ENCODE measurements around the gene CPEB3. TPM values are rescaled to one million over a fixed set of nuclear protein-coding genes. Genes with fewer than 3 reads are reported as not detected.

The CPEB3 gene
- total and polyA plus RNA-seq, 5 donors from 2014 or later: 0.47 to 4.4 (median 0.98) TPM

- Mint-ChIP-seq H3K9me3 (no peaks in the 10 kb centered on the region), H3K27ac (peak overlapping the region; percentile 7 to 89 (median 31)), H3K4me1 (peaks cover 18 to 38% (median 31%) of the 10 kb centered on the region in 4 donors), H3K4me3 (peak overlapping the region; percentile 90 to 96 (median 94)), H3K27me3 (peaks cover 12% of the 10 kb centered on the region), H3K36me3 (no peaks in the 10 kb centered on the region)
- Histone ChIP-seq H3K9me3 (ENCODE audit: control insufficient read depth in 2 of 2, low read length in 2 of 2) (no peaks in the 10 kb centered on the region), H3K27ac (ENCODE audit: insufficient read depth, low read length, poor library complexity, severe bottlenecking) (no peak overlapping the region), H3K36me3 (ENCODE audit: control insufficient read depth, insufficient read depth, low read length) (no peaks in the 10 kb centered on the region), H3K4me1 (ENCODE audit: control insufficient read depth, insufficient read depth, low read length, poor library complexity, severe bottlenecking) (peaks cover 20% of the 10 kb centered on the region), H3K27me3 (ENCODE audit: control insufficient read depth, insufficient read depth, low read length) (no peaks in the 10 kb centered on the region), H3K4me3 (ENCODE audit: low read depth, low read length) (peak overlapping the region; percentile 100)
- peak; percentile 16 to 18 for ATAC-seq (ENCODE audit: low read depth in 2 of 2)
- peak; percentile 5 to 66 (median 33) for DNase-seq
Observed at GRCh38 chr10:92240289-92241157, 50.4 kb downstream of the CPEB3 start.

DNA sequence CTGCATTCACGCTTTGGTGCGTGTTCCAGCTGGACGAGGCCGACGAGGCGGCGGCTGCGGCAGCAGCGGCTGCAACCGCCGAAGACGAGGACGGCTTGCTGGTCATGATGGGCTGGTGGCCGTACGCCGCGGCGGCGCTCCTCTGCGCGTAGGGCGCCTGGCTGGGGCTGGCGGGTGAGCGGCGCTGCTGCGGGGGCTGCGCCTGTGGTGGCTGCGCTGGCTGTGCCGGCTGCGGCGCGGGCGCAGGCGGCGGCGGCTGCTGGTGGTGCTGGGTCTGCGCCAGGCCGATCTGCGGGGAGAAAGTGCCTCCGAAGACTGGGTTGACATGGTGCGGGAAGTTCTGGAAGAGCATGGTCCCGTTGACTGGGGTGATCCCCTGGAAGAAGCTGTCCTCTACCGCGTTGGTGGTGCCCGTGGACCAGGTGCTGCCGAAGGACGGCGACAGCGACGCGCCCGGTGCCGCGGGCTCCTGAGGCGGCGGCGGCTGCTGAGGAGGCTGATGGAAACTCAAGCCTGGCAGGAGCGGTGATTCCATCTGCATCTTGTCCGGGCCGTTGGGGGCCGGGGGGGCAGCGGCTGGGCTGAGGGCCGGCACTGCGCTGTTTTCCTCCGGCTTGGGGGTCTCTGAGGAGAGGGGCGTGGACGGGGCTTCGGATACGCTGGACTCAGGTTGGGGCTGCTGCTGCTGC lies 51.1 kb downstream of the CPEB3 start:
- H3K27me3 Mint-ChIP-seq: peaks cover 12% of the 10 kb centered on the region
- no peaks in the 10 kb centered on the region for H3K9me3 Mint-ChIP-seq
- peaks cover 20% of the 10 kb centered on the region for H3K4me1 ChIP-seq (ENCODE audit: control insufficient read depth, insufficient read depth, low read length, poor library complexity, severe bottlenecking)
- H3K36me3 ChIP-seq (ENCODE audit: control insufficient read depth, insufficient read depth, low read length): no peaks in the 10 kb centered on the region
- peak overlapping the region; percentile 90 to 96 (median 94) for H3K4me3 Mint-ChIP-seq
- H3K27me3 ChIP-seq (ENCODE audit: control insufficient read depth, insufficient read depth, low read length): no peaks in the 10 kb centered on the region
- no peaks in the 10 kb centered on the region for H3K9me3 ChIP-seq (ENCODE audit: control insufficient read depth in 2 of 2, low read length in 2 of 2)
- peak overlapping the region; percentile 100 for H3K4me3 ChIP-seq (ENCODE audit: low read depth, low read length)
- H3K27ac Mint-ChIP-seq: peak overlapping the region in 2 of 3 donors; percentile 31 to 89
- no peak overlapping the region for H3K27ac ChIP-seq (ENCODE audit: insufficient read depth, low read length, poor library complexity, severe bottlenecking)
- peaks cover 2% of the 10 kb centered on the region for H3K36me3 Mint-ChIP-seq
- H3K4me1 Mint-ChIP-seq: peaks cover 18 to 38% (median 32%) of the 10 kb centered on the region in 4 donors
- peak; percentile 2 to 47 (median 43) for DNase-seq
- peak; percentile 63 to 71 for ATAC-seq (ENCODE audit: low read depth in 2 of 2)

- Mint-ChIP-seq H3K4me1 (peaks cover 18 to 38% (median 32%) of the 10 kb centered on the region in 4 donors), H3K9me3 (no peaks in the 10 kb centered on the region)
- ATAC-seq (ENCODE audit: low read depth in 2 of 2): no peak
Observed at GRCh38 chr10:92239151-92239599, 51.7 kb downstream of the CPEB3 start.

GRCh38 chr10:92238586-92239098 lies 52.2 kb downstream of the CPEB3 start:
- DNase-seq (no peak), ATAC-seq (ENCODE audit: low read depth in 2 of 2) (no peak)
- Mint-ChIP-seq H3K9me3 (no peaks in the 10 kb centered on the region), H3K4me3 (peak overlapping the region; percentile 88 to 94 (median 90)), H3K27me3 (peaks cover 12% of the 10 kb centered on the region), H3K36me3 (peaks cover 3% of the 10 kb centered on the region), H3K4me1 (peaks cover 18 to 38% (median 32%) of the 10 kb centered on the region in 4 donors), H3K27ac (peak overlapping the region in 1 of 3 donors; percentile 5)
- Histone ChIP-seq H3K27me3 (ENCODE audit: control insufficient read depth, insufficient read depth, low read length) (no peaks in the 10 kb centered on the region), H3K4me1 (ENCODE audit: control insufficient read depth, insufficient read depth, low read length, poor library complexity, severe bottlenecking) (peaks cover 20% of the 10 kb centered on the region), H3K4me3 (ENCODE audit: low read depth, low read length) (no peak overlapping the region), H3K27ac (ENCODE audit: insufficient read depth, low read length, poor library complexity, severe bottlenecking) (no peak overlapping the region), H3K9me3 (ENCODE audit: control insufficient read depth in 2 of 2, low read length in 2 of 2) (no peaks in the 10 kb centered on the region), H3K36me3 (ENCODE audit: control insufficient read depth, insufficient read depth, low read length) (no peaks in the 10 kb centered on the region)

More at GRCh38 chr10:92239151-92239599, 51.7 kb downstream of the CPEB3 start:
- no peaks in the 10 kb centered on the region for H3K9me3 ChIP-seq (ENCODE audit: control insufficient read depth in 2 of 2, low read length in 2 of 2)
- Mint-ChIP-seq H3K27ac (peak overlapping the region in 2 of 3 donors; percentile 5 to 37), H3K4me3 (peak overlapping the region; percentile 88 to 94 (median 90)), H3K27me3 (peaks cover 12% of the 10 kb centered on the region), H3K36me3 (peaks cover 3% of the 10 kb centered on the region)
- peaks cover 20% of the 10 kb centered on the region for H3K4me1 ChIP-seq (ENCODE audit: control insufficient read depth, insufficient read depth, low read length, poor library complexity, severe bottlenecking)
- no peak overlapping the region for H3K4me3 ChIP-seq (ENCODE audit: low read depth, low read length)
- no peaks in the 10 kb centered on the region for H3K27me3 ChIP-seq (ENCODE audit: control insufficient read depth, insufficient read depth, low read length)
- H3K27ac ChIP-seq (ENCODE audit: insufficient read depth, low read length, poor library complexity, severe bottlenecking): no peak overlapping the region
- DNase-seq: no peak
- no peaks in the 10 kb centered on the region for H3K36me3 ChIP-seq (ENCODE audit: control insufficient read depth, insufficient read depth, low read length)

- H3K27ac Mint-ChIP-seq: no peak overlapping the region
- H3K4me3 Mint-ChIP-seq: peak overlapping the region; percentile 8 to 94 (median 90)
- peaks cover 18 to 34% (median 30%) of the 10 kb centered on the region in 4 donors for H3K4me1 Mint-ChIP-seq
Observed at GRCh38 chr10:92238054-92238585, 52.8 kb downstream of the CPEB3 start.

GRCh38 chr10:92231196-92231595 lies 59.7 kb downstream of the CPEB3 start:
- H3K4me3 Mint-ChIP-seq: no peak overlapping the region
- peaks cover 11% of the 10 kb centered on the region for H3K36me3 Mint-ChIP-seq
- H3K9me3 Mint-ChIP-seq: no peaks in the 10 kb centered on the region
- H3K27ac ChIP-seq (ENCODE audit: insufficient read depth, low read length, poor library complexity, severe bottlenecking): no peak overlapping the region
- H3K4me1 ChIP-seq (ENCODE audit: control insufficient read depth, insufficient read depth, low read length, poor library complexity, severe bottlenecking): no peaks in the 10 kb centered on the region
- H3K9me3 ChIP-seq (ENCODE audit: control insufficient read depth in 2 of 2, low read length in 2 of 2): no peaks in the 10 kb centered on the region
- ATAC-seq (ENCODE audit: low read depth in 2 of 2) (no peak), DNase-seq (no peak)
- H3K4me1 Mint-ChIP-seq: peaks cover 0 to 8% (median 2%) of the 10 kb centered on the region in 4 donors
- H3K36me3 ChIP-seq (ENCODE audit: control insufficient read depth, insufficient read depth, low read length): no peaks in the 10 kb centered on the region
- no peaks in the 10 kb centered on the region for H3K27me3 ChIP-seq (ENCODE audit: control insufficient read depth, insufficient read depth, low read length)
- no peaks in the 10 kb centered on the region for H3K27me3 Mint-ChIP-seq
- H3K27ac Mint-ChIP-seq: peak overlapping the region in 1 of 3 donors; percentile 2
- H3K4me3 ChIP-seq (ENCODE audit: low read depth, low read length): no peak overlapping the region

More at GRCh38 chr10:92238054-92238585, 52.8 kb downstream of the CPEB3 start:
- Histone ChIP-seq H3K27ac (ENCODE audit: insufficient read depth, low read length, poor library complexity, severe bottlenecking) (no peak overlapping the region), H3K36me3 (ENCODE audit: control insufficient read depth, insufficient read depth, low read length) (no peaks in the 10 kb centered on the region), H3K9me3 (ENCODE audit: control insufficient read depth in 2 of 2, low read length in 2 of 2) (no peaks in the 10 kb centered on the region), H3K27me3 (ENCODE audit: control insufficient read depth, insufficient read depth, low read length) (no peaks in the 10 kb centered on the region), H3K4me1 (ENCODE audit: control insufficient read depth, insufficient read depth, low read length, poor library complexity, severe bottlenecking) (peaks cover 20% of the 10 kb centered on the region), H3K4me3 (ENCODE audit: low read depth, low read length) (no peak overlapping the region)
- no peak for ATAC-seq (ENCODE audit: low read depth in 2 of 2)
- peaks cover 3% of the 10 kb centered on the region for H3K36me3 Mint-ChIP-seq
- H3K9me3 Mint-ChIP-seq: no peaks in the 10 kb centered on the region
- DNase-seq: no peak
- peaks cover 12% of the 10 kb centered on the region for H3K27me3 Mint-ChIP-seq

GRCh38 chr10:92222603-92223262 lies 68.1 kb downstream of the CPEB3 start:
- Histone ChIP-seq H3K27ac (ENCODE audit: insufficient read depth, low read length, poor library complexity, severe bottlenecking) (no peak overlapping the region), H3K4me1 (ENCODE audit: control insufficient read depth, insufficient read depth, low read length, poor library complexity, severe bottlenecking) (no peaks in the 10 kb centered on the region), H3K4me3 (ENCODE audit: low read depth, low read length) (no peak overlapping the region), H3K9me3 (ENCODE audit: control insufficient read depth in 2 of 2, low read length in 2 of 2) (no peaks in the 10 kb centered on the region), H3K36me3 (ENCODE audit: control insufficient read depth, insufficient read depth, low read length) (no peaks in the 10 kb centered on the region), H3K27me3 (ENCODE audit: control insufficient read depth, insufficient read depth, low read length) (no peaks in the 10 kb centered on the region)
- Mint-ChIP-seq H3K9me3 (no peaks in the 10 kb centered on the region), H3K4me3 (no peak overlapping the region), H3K27me3 (peaks cover 4% of the 10 kb centered on the region), H3K4me1 (peaks cover 0 to 6% (median 2%) of the 10 kb centered on the region in 4 donors), H3K27ac (no peak overlapping the region), H3K36me3 (peaks cover 14% of the 10 kb centered on the region)
- DNase-seq (no peak), ATAC-seq (ENCODE audit: low read depth in 2 of 2) (no peak)
